HepG2 (cell line): ENCODE measurements around the gene FARSB. TPM values are rescaled to one million over a fixed set of nuclear protein-coding genes. Genes with fewer than 3 reads are reported as not detected.

Experiments used
- ATF1 ChIP-seq: IDR thresholded peaks from 2 replicates; pipeline ENCODE4 v1.6.1; 2016; ENCODE audit warnings: mild to moderate bottlenecking, control low read depth
- BHLHE40 ChIP-seq: IDR thresholded peaks from 2 replicates; pipeline ENCODE4 v1.6.1; 2011; ENCODE audit warnings: low read length, improper control_type of control experiment
- CENPX ChIP-seq: sonication (generic); formaldehyde crosslinking; IDR thresholded peaks from 2 replicates; pipeline ENCODE4 v1.9.0; 2021; ENCODE audit warnings: mild to moderate bottlenecking, missing genetic modification reagents, moderate library complexity
- CHD2 ChIP-seq: IDR thresholded peaks from 2 replicates; pipeline ENCODE4 v1.6.1; 2011; ENCODE audit warnings: low read depth, low read length, improper control_type of control experiment
- CREM ChIP-seq, 2 experiments: sonication (generic) in 1 of 2; formaldehyde crosslinking in 1 of 2; IDR thresholded peaks; 2 replicates each; pipeline versions ENCODE4 v1.4.0 to v1.6.1; 2016 to 2020; ENCODE audit warnings: antibody characterized with exemption in 1 of 2, mild to moderate bottlenecking in 1 of 2, missing genetic modification reagents in 1 of 2
- ELF3 ChIP-seq: IDR thresholded peaks from 2 replicates; pipeline ENCODE4 v1.6.1; 2016; ENCODE audit warnings: missing genetic modification reagents, missing compliant biosample characterization
- HDAC1 ChIP-seq: sonication (generic); formaldehyde crosslinking; IDR thresholded peaks from 2 replicates; pipeline ENCODE4 v1.5.1; 2020; ENCODE audit warnings: mild to moderate bottlenecking, missing genetic modification reagents
- KDM1A ChIP-seq: IDR thresholded peaks from 2 replicates; pipeline ENCODE4 v1.6.1; 2016; ENCODE audit warnings: missing compliant biosample characterization
- PAF1 ChIP-seq: IDR thresholded peaks from 2 replicates; pipeline ENCODE4 v1.6.1; 2016; ENCODE audit warnings: missing genetic modification reagents, missing compliant biosample characterization
- SALL2 ChIP-seq: sonication (generic); formaldehyde crosslinking; IDR thresholded peaks from 2 replicates; pipeline ENCODE4 v1.8.1; 2023; ENCODE audit warnings: mild to moderate bottlenecking, missing genetic modification reagents, inconsistent platforms
- SKIL ChIP-seq: sonication (generic); formaldehyde crosslinking; IDR thresholded peaks from 2 replicates; pipeline ENCODE4 v1.8.0; 2022; ENCODE audit warnings: missing genetic modification reagents, mild to moderate bottlenecking, moderate library complexity, borderline replicate concordance
- SNAI1 ChIP-seq: sonication (generic); formaldehyde crosslinking; IDR thresholded peaks from 2 replicates; pipeline ENCODE4 v1.5.0; 2020; ENCODE audit warnings: mild to moderate bottlenecking, missing genetic modification reagents, borderline replicate concordance
- SNRNP70 ChIP-seq: fragments of 200-400 bp; formaldehyde crosslinking; IDR thresholded peaks from 2 replicates; pipeline ENCODE4 v1.6.1; 2017; ENCODE audit warnings: mild to moderate bottlenecking, low read depth, low read length, moderate library complexity
- SP1 ChIP-seq, 2 experiments: fragments of 450-650 bp in 1 of 2; sonication (generic) in 1 of 2; formaldehyde crosslinking in 1 of 2; IDR thresholded peaks; 2 replicates each; pipeline versions ENCODE4 v1.4.0 to v1.6.1; 2016 to 2020; ENCODE audit warnings: missing genetic modification reagents in 1 of 2
- TAF1 ChIP-seq: sonication (generic); formaldehyde crosslinking; IDR thresholded peaks from 2 replicates; pipeline ENCODE4 v1.4.0; 2020; ENCODE audit warnings: missing genetic modification reagents
- YEATS2 ChIP-seq: sonication (generic); formaldehyde crosslinking; IDR thresholded peaks from 2 replicates; pipeline ENCODE4 v1.4.0; 2020; ENCODE audit warnings: missing genetic modification reagents, borderline replicate concordance
- ZBTB38 ChIP-seq: sonication (generic); formaldehyde crosslinking; IDR thresholded peaks from 2 replicates; pipeline ENCODE4 v1.5.1; 2020; ENCODE audit warnings: mild to moderate bottlenecking, missing genetic modification reagents
- ZFP1 ChIP-seq: IDR thresholded peaks from 2 replicates; pipeline ENCODE4 v1.6.1; 2016
- ZFP41 ChIP-seq: sonication (generic); formaldehyde crosslinking; IDR thresholded peaks from 2 replicates; pipeline ENCODE4 v1.4.0; 2020; ENCODE audit warnings: mild to moderate bottlenecking, missing genetic modification reagents, borderline replicate concordance
- ZHX1 ChIP-seq: sonication (generic); formaldehyde crosslinking; IDR thresholded peaks from 2 replicates; pipeline ENCODE4 v1.8.1; 2022; ENCODE audit warnings: low read depth, mild to moderate bottlenecking, missing genetic modification reagents
- ZNF282 ChIP-seq: fragments of 450-650 bp; IDR thresholded peaks from 2 replicates; pipeline ENCODE4 v1.6.1; 2018; ENCODE audit not compliant: partially characterized antibody
- ZNF326 ChIP-seq: sonication (generic); formaldehyde crosslinking; IDR thresholded peaks from 2 replicates; pipeline ENCODE4 v1.4.0; 2020; ENCODE audit warnings: missing genetic modification reagents, borderline replicate concordance
- ZNF335 ChIP-seq: sonication (generic); formaldehyde crosslinking; IDR thresholded peaks from 2 replicates; pipeline ENCODE4 v1.4.0; 2020; ENCODE audit warnings: missing genetic modification reagents
- ZNF432 ChIP-seq: sonication (generic); formaldehyde crosslinking; IDR thresholded peaks from 2 replicates; pipeline ENCODE4 v1.5.0; 2020; ENCODE audit warnings: missing genetic modification reagents, mild to moderate bottlenecking, borderline replicate concordance
- ZNF484 ChIP-seq: sonication (generic); formaldehyde crosslinking; IDR thresholded peaks from 2 replicates; pipeline ENCODE4 v1.5.1; 2020; ENCODE audit warnings: mild to moderate bottlenecking, low read depth, missing genetic modification reagents, borderline replicate concordance
- ZNF563 ChIP-seq: sonication (generic); formaldehyde crosslinking; IDR thresholded peaks from 2 replicates; pipeline ENCODE4 v1.8.0; 2022; ENCODE audit warnings: mild to moderate bottlenecking, moderate library complexity, missing genetic modification reagents
- ZSCAN31 ChIP-seq: sonication (generic); formaldehyde crosslinking; IDR thresholded peaks from 2 replicates; pipeline ENCODE4 v1.5.0; 2020; ENCODE audit warnings: low read depth, mild to moderate bottlenecking, missing genetic modification reagents
- polyA plus RNA-seq, 8 experiments: library from polyadenylated mRNA; depleted of rRNA in 3 of 8; stranded (reverse) in 7 of 8; unstranded in 1 of 8; fragments of >200 nt; fragmentation: Illumina TruSeq in 4 of 8; extraction: Trizol in 4 of 8; gene quantifications; 2 replicates each; pipeline versions ENCODE4 v1.2.1 to v1.2.3, GENCODE V29; 2011 to 2016; ENCODE audit warnings: low read depth in 4 of 8, missing spikeins in 1 of 8, mixed read lengths in 1 of 8; ENCODE audit not compliant: insufficient read depth in 1 of 8
- total RNA-seq, 5 experiments: library from RNA; depleted of rRNA; stranded (reverse); fragments of >200 nt; fragmentation: Illumina TruSeq; extraction: Trizol; gene quantifications; 2 replicates each; pipeline ENCODE4 v1.2.3, GENCODE V29; 2016; ENCODE audit warnings: low read depth in 1 of 5
- TF ChIP-seq, protein P1 (sequence below): sonication (generic); formaldehyde crosslinking; IDR thresholded peaks from 2 replicates; pipeline ENCODE4 v1.8.1; 2022; ENCODE audit warnings: mild to moderate bottlenecking, missing genetic modification reagents

FARSB gene
- total and polyA plus RNA-seq, 2 of the 13 experiments (the other 11 are each of a cell fraction or from before 2014, with no cell fraction given): 23.3 to 45.9 TPM

- TF ChIP-seq ZNF432 (CRISPR knock-in tag) (no peak), ZSCAN31 (CRISPR knock-in tag) (peak; percentile 65; the same call in 1 of the 2 replicates), ZNF563 (CRISPR knock-in tag) (no peak), CENPX (CRISPR knock-in tag) (no peak), ZNF484 (CRISPR knock-in tag) (no peak), PAF1 (CRISPR knock-in tag) (no peak), SNRNP70 (no peak), ZNF335 (CRISPR knock-in tag) (0 out of 2 replicates have a peak, but pooled peaks have one; percentile 37), ATF1 (CRISPR knock-in tag) (no peak), CHD2 (no peak), KDM1A (no peak), BHLHE40 (no peak), SNAI1 (no peak), ZHX1 (CRISPR knock-in tag) (no peak), ZFP1 (CRISPR knock-in tag) (no peak), ZNF282 (no peak), TAF1 (CRISPR knock-in tag) (no peak), SKIL (CRISPR knock-in tag) (no peak), ELF3 (peak; percentile 53; the same call in 1 of the 2 replicates), ZBTB38 (no peak), ZNF326 (CRISPR knock-in tag) (no peak), ZFP41 (no peak), YEATS2 (CRISPR knock-in tag) (peak; percentile 42; the same call in 1 of the 2 replicates), SP1 (IDR thresholded peaks at IDR 0.05) (no peak), SP1 (CRISPR knock-in tag; IDR thresholded peaks at IDR 0.05) (no peak), HDAC1 (CRISPR knock-in tag) (peak; percentile 48; the same call in 1 of the 2 replicates), CREM (IDR thresholded peaks at IDR 0.05) (no peak), CREM (CRISPR knock-in tag; IDR thresholded peaks at IDR 0.05) (no peak), SALL2 (CRISPR knock-in tag) (no peak)
- TF ChIP-seq, protein P1, sequence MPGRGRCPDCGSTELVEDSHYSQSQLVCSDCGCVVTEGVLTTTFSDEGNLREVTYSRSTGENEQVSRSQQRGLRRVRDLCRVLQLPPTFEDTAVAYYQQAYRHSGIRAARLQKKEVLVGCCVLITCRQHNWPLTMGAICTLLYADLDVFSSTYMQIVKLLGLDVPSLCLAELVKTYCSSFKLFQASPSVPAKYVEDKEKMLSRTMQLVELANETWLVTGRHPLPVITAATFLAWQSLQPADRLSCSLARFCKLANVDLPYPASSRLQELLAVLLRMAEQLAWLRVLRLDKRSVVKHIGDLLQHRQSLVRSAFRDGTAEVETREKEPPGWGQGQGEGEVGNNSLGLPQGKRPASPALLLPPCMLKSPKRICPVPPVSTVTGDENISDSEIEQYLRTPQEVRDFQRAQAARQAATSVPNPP (CRISPR knock-in tag): no peak
These were observed 83.1 kb downstream of the FARSB start (continued) for GRCh38 chr2:222572751-222573174.
